Omental fat pad (tissue), 4 donors: ENCODE measurements around the gene ZC3H8. TPM values are rescaled to one million over a fixed set of nuclear protein-coding genes. Genes with fewer than 3 reads are reported as not detected.
"Not testable (repeated sequence)": the region's sequence is repeated elsewhere in the genome, so short reads cannot be mapped to it uniquely, and the experiment has no call there.

Experiments used
- ATAC-seq: fragments of 150-250 bp; one replicate; pipeline ENCODE4 v1.9.1; 2016; ENCODE audit warnings: mild to moderate bottlenecking, moderate library complexity; ENCODE audit not compliant: low FRiP score
- DNase-seq: peaks from one replicate; pipeline ENCODE4 v3.0.0-alpha.2; 2019; ENCODE audit warnings: low spot score
- total RNA-seq, 4 donors: library from RNA; depleted of rRNA; stranded (reverse); fragments of >200 nt; gene quantifications; one replicate each; pipeline ENCODE4 v1.1.0, GENCODE V29; 2016
- TF ChIP-seq, protein P1 (sequence below), 3 donors: fragments of 450-650 bp; IDR thresholded peaks; one replicate each; pipeline ENCODE4 v1.5.1; 2016 to 2017; ENCODE audit warnings: antibody characterized with exemption in 3 of 3, mild to moderate bottlenecking in 3 of 3, moderate library complexity in 2 of 3

The ZC3H8 gene
- total RNA-seq, 4 donors from 2014 or later, result 13.0 to 29.5 (median 22.2) TPM

DNA sequence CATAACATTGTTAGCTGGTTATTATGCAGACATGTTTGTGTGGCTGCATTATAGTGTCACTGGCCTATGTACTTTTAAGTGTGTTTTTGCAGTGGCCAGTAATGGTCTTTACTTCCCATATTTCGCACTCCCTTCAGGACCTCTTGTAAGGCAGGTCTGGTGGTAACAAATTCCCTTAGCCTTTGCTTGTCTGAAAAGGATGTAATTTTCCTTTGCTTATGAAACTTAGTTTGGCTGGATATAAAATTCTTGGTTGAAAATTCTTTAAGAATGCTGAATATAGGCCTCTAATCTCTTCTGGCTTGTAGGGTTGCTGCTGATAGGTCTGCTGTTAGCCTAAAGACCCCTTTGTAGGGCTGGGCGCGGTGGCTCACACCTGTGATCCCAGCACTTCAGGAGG lies 34.7 kb downstream of the ZC3H8 start:
- no peak for ATAC-seq
- TF ChIP-seq, protein P1, sequence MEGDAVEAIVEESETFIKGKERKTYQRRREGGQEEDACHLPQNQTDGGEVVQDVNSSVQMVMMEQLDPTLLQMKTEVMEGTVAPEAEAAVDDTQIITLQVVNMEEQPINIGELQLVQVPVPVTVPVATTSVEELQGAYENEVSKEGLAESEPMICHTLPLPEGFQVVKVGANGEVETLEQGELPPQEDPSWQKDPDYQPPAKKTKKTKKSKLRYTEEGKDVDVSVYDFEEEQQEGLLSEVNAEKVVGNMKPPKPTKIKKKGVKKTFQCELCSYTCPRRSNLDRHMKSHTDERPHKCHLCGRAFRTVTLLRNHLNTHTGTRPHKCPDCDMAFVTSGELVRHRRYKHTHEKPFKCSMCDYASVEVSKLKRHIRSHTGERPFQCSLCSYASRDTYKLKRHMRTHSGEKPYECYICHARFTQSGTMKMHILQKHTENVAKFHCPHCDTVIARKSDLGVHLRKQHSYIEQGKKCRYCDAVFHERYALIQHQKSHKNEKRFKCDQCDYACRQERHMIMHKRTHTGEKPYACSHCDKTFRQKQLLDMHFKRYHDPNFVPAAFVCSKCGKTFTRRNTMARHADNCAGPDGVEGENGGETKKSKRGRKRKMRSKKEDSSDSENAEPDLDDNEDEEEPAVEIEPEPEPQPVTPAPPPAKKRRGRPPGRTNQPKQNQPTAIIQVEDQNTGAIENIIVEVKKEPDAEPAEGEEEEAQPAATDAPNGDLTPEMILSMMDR (IDR thresholded peaks at IDR 0.05), result no peak
- DNase-seq, result no peak

DNA sequence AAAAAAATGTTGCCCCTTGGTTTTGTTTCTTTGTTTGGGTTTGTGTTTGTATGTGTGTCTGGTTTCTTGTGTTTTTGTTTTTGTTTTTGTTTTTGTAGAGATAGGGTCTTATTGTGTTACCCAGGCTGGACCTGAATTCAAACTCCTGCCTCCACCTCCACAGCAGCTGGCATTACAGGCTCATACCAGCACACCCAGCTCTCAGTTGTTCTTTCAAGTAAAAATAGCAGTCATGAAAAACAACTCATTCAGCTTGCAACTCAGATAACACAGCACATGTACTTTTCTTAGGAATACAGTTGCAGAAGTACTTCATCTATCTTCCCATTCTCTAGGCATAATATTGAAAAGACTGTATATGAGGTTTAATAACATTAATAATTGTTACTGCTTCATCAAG lies 37.0 kb downstream of the ZC3H8 start:
- ATAC-seq (no peak), DNase-seq (no peak)
- TF ChIP-seq, protein P1 (IDR thresholded peaks at IDR 0.05), result no peak

DNA sequence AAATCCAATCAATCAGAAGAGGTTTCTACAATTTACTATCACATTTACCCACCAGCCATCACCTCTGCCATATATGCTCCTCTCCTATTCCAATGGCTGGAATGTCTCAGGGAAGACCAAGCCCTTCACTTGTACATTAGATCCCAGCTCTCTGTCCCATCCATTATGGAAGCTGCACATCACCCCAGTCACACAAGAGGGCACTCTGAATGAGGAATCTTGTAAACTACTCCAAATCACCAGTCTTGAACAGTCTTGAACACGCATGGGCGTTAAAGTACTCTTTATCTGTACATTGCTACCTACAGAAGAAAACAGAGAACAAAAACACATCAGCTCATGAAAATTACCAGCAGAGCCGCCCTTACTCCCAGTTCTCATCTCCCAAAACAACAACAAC lies 38.7 kb downstream of the ZC3H8 start:
- DNase-seq, result no peak
- no peak for ATAC-seq
- TF ChIP-seq, protein P1 (IDR thresholded peaks at IDR 0.05), result no peak

DNA sequence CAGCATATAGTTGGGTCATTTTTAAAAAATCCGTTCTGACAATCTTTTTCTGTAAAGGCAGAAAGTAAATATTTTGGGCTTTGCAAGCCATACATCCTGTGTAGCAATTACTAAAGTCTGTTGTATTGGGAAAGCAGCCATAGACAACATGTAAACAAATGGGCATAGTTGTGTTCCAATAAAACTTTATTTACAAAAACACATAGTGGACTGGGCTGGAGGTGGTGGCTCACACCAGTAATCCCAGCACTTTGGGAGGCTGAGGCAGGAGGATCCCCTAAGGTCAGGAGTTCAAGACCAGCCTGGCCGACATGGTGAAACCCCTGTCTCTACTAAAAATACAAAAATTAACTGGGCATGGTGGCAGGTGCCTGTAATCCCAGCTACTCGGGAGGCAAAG lies 46.9 kb downstream of the ZC3H8 start:
- DNase-seq, ATAC-seq: not testable (repeated sequence)

DNA sequence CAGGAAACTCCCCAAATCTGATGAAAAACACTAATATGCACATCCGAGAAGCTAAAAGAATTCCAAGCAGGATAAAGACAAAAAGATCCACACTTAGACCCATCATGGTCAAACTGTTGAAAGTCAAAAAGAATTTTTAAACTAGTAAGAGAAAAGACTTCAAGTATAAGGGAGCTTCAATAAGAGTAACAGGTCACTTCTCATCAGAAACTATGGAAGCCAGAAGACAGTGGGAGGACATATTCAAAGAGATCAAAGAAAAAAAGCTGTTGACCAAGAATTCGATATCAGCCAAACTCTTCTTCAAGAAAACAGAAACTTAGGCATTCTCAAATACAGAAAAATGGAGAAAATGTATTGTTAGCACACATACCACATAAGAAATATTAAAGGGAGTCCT lies 50.4 kb downstream of the ZC3H8 start:
- DNase-seq (no peak), ATAC-seq (no peak)
- TF ChIP-seq, protein P1 (IDR thresholded peaks at IDR 0.05), result no peak

DNA sequence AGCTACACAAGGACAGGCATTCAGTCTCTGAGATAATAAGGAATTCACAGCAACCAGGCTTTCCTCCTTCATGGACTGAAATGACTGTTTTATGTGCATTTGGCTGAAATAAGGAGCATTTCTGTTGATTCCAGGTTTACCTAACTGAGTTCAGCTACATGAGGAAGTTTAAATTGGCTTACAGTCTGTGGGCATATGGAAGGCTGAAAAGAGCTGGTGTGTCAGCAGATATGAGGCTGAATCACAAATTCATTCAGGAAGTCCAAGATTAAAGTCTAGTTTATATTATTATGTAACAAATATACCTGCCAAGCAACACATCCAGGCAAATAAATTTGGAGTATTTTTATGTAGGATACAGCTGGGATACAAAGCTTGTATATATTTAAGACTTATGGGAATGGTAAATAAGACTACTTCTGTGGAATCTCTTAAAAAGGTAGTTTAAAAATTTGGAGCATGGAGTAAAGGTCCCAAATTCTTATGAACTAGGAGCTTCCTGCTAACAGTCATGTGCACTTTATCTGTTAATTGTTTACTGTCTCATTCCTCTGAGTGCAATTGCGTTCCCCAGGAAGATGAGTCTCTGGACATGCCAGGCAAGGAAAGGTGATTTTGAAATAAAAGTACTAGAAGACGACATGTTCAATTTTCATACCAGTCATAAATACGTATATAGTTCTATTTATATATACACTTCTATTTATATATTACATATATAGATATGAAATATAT lies 53.0 kb downstream of the ZC3H8 start:
- ATAC-seq, result no peak

DNA sequence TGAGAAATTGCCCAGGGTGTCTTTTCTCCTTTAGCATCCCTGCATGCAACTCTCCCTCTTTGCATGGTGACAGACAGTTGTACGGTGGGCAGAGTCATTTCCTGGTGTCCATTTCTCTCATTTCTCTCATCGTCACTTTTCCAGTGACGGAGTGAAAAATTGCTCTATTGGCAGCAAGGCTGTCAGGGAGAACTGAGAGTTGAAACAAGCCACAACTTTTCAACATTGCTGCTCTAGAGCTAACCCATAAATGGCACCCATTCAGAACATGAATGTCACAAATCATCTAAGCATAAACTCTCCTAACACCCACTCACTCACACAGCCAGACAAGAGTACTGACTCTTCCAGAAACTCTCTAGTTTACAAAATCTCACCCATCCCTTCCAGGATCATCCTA lies 55.7 kb downstream of the ZC3H8 start:
- DNase-seq (no peak), ATAC-seq (no peak)
- TF ChIP-seq, protein P1 (IDR thresholded peaks at IDR 0.05), result no peak

More for the DNA sequence above, 53.0 kb downstream of the ZC3H8 start:
- TF ChIP-seq, protein P1 (IDR thresholded peaks at IDR 0.05), result no peak
- no peak for DNase-seq
